GM19372 (cell line): Measurements from ENCODE around the gene KPNA1.
A peak's percentile ranks its signal among the peaks of the same experiment; 100 is the strongest.

Source experiments
- ATAC-seq: cut with Tn5 transposase; IDR thresholded peaks from one replicate; pipeline ENCODE4 v1.9.1; 2021; ENCODE audit warnings: mild to moderate bottlenecking, low read depth, moderate library complexity; ENCODE audit not compliant: unreplicated experiment

The KPNA1 gene

DNA sequence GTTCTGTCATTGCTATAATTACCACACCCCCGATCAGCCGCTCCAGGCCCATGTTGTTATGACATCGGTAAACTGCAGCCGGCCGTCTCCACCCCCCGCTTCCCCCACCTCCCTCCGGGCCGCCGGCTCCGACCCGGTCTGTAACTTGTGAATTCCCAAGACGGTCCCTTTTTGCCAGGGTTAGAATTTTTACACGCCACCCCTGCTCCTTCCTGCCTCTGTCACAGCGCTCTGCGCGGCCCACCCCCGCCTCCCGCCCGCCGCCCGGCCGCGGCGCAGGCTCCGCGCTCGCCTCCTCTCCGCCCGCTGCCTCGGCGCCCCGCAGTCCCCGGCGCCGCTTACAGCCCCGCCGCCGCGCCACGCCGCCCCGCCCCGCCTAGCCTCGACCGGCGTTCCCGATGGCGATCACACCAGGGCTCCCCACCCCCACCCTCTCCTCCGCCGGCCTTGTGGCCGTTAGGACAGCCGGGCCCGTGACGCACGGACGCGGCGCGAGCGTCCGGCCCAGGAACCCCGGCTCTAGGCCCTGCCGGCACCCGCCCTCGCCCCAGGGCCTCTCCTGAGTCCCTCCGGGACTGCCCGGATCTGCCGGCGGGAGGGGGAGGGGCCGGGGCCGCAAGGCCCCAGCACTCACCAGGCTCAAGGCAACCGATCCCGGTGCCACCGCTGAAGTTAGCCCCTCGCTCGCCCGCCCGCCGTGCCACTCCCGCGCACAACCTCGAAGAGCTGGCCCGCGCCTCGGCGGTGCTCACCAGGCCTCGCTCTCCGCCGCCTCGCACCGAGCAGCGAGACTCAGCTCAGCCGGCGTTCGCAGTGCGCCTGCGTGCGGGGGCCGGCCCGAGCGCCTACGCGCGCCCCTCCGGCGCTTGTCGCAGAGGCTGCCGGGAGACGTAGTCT, at the start of gene KPNA1:
KPNA1 (minus strand) TSS at position 817 of the 897 bp plus-strand sequence. CDS start 18,374 bp downstream, outside the sequence.
- peak; percentile 82 for ATAC-seq

DNA sequence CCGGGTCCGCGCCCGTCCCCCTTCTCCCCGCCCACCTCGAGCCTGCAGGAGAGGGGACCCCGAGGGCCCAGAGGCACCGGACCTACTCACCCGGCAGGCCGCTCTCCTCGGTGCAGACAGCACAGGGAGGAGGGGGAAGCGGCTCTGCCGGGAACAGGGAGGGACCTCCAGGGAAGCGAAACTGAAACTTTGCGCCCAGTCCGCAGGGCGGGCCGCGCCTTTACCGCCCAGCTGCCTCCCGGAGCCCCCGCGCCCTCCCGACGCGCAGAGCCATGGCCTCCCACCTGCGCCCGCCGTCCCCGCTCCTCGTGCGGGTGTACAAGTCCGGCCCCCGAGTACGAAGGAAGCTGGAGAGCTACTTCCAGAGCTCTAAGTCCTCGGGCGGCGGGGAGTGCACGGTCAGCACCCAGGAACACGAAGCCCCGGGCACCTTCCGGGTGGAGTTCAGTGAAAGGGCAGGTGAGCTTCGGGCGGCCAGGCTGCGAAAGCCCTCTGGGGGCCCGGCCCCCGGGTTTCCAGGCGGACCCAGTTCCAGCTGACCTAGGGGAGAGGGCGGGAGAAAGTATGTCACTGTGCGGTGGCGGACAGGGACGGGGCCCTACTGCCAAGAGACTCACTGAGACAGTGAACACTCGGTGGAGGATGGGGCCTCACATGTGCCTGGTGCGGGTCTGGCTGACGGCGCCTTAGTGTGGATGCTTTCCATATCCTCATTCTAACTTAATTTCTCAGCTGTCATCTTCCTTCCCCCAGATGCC, 49.6 kb upstream of the KPNA1 start, which contains the start of the genes DTX3L and PARP9:
DTX3L (plus strand) TSS at position 184 of the 758 bp plus-strand sequence; CDS start at position 273, 89 bp downstream.
PARP9 (minus strand) TSS at position 146 of the 758 bp plus-strand sequence. CDS start 4,680 bp downstream, outside the sequence.
- peak; percentile 45 for ATAC-seq

GRCh38 chr3:122563717-122564025, 48.9 kb upstream of the KPNA1 start:
- peak; percentile 4 for ATAC-seq

- ATAC-seq = no peak
Observed at GRCh38 chr3:122562923-122563716, 48.4 kb upstream of the KPNA1 start.

DNA sequence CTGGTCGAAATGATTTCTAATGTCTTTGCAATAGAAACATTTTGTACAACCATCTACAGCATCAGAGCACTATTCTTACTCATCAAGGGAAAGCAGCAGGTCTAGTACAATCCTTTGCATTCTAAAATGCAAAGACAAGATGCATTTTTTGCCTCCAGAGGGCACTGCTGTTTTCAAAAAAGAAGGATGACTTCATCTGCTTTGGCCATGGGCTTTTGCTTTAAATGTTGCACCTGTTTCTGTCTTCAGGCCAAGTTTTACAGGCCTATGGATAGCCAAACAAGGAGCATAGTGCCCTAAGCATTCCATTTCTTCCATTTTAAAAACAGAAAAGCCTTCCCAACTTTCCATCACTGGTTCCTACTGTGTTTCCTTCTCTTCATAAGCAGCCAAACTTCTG, 45.9 kb upstream of the KPNA1 start:
- no peak for ATAC-seq

DNA sequence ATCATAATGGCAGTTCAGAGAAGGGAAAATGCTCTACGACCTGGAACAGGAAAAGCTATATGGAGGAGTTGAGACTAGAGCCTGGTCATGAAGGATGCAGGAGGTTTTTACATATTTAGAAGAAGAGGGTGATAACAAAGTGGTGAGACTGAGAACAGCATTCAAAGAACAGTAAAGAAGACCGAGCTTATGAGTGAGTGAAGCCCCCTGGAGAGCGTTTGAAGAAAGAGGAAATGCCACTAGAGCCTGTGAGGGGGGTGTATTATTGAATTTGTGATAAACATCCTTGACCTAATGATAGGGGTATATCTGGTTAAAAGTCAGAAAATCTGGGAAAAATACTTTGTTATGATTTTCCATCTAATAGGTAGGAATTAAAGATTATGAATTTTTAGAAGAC, 45.2 kb upstream of the KPNA1 start:
- ATAC-seq = no peak

- no peak for ATAC-seq
Observed at GRCh38 chr3:122558605-122559004, 43.9 kb upstream of the KPNA1 start.

GRCh38 chr3:122557356-122557755, 42.6 kb upstream of the KPNA1 start:
- no peak for ATAC-seq

- ATAC-seq = no peak
Observed at GRCh38 chr3:122555275-122556071, 40.7 kb upstream of the KPNA1 start.

DNA sequence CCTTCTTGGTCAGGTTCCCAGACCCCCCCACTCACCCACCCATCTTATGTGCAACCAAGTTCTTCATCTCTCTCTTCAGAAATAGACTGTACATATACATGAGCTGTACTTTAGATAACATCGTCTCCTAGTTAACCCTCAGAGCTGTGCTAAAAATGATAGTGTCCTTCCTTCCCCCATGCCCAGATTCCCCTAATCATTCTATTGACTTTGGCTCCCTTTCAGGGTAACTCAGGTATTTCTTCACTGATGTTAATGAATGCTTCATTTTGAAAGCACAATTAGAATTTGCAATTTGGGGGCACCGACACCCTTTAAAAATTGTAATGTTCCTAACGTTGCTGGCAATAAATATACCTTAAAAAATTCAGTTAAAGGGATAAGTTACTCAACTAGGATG, 38.4 kb upstream of the KPNA1 start:
- no peak for ATAC-seq

GRCh38 chr3:122548619-122549018, 33.9 kb upstream of the KPNA1 start:
- ATAC-seq = no peak

GRCh38 chr3:122548076-122548475, 33.3 kb upstream of the KPNA1 start:
- ATAC-seq = no peak

DNA sequence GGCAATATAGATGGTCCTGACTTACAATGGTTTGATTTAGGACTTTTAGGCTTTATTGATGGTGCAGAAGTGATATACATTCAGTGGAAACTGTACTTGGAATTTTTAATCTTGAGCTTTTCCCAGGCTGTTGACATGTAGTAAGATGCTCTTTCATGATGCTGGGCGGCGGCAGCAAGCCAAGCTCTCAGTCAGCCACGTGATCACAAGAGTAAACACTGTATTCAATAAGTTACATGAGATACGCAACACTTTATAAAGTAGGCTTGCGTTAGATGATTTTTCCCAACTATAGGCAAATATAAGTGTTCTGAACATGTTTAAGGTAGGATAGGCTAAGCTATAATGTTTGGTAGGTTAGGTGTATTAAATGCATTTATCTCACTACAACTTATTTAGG, 31.4 kb upstream of the KPNA1 start:
- ATAC-seq = no peak

DNA sequence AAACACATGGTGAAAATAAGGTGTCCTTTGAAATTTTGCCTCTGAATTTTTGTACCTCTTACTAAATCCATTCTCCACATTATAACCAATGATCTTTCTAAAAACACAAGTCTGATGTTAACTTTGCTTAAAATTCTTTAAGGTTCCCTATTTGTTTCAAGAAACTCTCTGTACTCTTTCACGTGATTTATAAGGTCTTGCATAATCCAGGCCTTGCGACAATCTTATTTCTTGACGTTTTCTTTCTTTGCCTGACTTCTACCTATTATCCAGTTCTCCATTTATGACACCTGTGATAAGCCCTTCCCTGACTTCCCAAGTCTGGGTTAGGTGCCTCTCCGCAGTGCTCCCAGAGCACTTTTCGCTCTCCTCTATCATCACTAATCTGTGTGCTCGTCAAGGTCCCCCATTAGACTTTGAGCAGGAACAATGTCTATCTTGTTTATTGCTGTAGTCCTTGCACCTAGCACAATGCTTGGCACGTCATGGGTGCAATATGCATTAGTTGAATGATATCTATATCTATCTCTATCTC, 24.3 kb upstream of the KPNA1 start:
- no peak for ATAC-seq

DNA sequence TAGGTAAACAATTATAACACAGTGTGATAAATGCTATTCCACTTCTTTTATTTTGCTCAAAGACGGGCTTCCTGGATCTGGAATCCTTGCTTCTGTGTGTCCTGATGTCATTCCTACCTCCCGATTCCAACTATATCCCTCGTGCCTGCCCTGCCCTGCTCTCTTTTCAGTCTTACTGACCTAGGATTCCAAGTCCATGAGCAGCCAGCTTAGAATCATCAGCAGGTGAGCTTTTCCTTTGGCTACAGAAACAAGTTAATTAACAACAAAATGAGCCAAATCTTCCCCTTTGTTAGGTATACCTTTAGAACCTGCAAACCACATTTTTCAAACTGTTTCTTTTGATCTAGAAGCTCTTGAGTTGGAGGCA, 21.9 kb upstream of the KPNA1 start:
- no peak for ATAC-seq

- ATAC-seq = no peak
Observed at GRCh38 chr3:122535964-122536631, 21.4 kb upstream of the KPNA1 start.

DNA sequence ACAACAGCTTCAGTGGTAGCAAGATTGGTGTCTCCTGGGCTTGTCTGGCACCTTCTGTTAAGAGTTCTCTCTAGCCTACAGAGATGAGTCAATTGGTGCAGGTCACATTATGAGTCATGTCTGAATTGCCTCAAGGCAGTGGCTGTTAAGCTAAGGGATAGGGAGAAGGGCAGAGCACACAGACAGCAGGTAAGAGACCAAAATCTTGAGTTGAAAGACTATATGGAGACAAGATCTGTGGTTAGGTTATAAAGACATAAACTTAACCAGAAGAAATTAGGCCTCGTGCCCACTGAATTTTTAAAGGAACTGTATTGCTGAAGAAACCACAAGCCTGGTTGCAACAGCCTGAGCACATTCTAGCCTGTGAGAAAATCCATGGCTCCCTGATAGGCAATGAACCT, 19.2 kb upstream of the KPNA1 start:
- ATAC-seq = peak; percentile 96

GRCh38 chr3:122533480-122533879, 18.7 kb upstream of the KPNA1 start:
- ATAC-seq = no peak

DNA sequence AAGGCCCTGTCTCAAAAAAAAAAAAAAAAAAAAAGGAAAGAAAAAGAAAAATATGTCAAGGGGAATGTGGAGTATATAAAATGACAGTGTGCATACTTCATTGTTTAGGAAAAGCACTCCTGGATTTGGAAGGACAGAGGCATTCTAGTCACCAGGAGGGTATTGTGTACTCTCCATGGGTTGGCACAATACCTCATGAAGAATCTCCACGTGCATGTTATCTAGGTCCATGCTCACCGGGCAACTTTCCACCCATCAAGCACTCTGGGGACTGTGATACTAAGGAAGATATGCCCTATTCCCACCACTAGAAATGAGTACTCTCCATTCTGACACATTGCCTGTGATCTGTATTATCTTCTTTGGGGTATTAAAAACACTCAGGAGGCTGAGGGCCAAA, 15.4 kb upstream of the KPNA1 start:
- no peak for ATAC-seq
